Measurements from ENCODE around the gene DHRS13.

- TF ChIP-seq CTCF (conservative IDR thresholded peaks at IDR 0.05; ENCODE audit: low read depth, low read length) (no peak), EZH2 (IDR thresholded peaks at IDR 0.05; ENCODE audit: low read length, unreplicated experiment) (no peak), EZH2phosphoT487 (IDR thresholded peaks at IDR 0.05; ENCODE audit: borderline replicate concordance, low read length) (no peak)
Observed at GRCh38 chr17:28925912-28926365, 23.1 kb upstream of the DHRS13 start.
